ENCODE measurements around the gene GLRX5. TPM values are rescaled to one million over a fixed set of nuclear protein-coding genes. Genes with fewer than 3 reads are reported as not detected.
A peak's percentile ranks its signal among the peaks of the same experiment; 100 is the strongest.

GLRX5 gene
- total RNA-seq, 1 experiment from 2014 or later, result 72.8 TPM

DNA sequence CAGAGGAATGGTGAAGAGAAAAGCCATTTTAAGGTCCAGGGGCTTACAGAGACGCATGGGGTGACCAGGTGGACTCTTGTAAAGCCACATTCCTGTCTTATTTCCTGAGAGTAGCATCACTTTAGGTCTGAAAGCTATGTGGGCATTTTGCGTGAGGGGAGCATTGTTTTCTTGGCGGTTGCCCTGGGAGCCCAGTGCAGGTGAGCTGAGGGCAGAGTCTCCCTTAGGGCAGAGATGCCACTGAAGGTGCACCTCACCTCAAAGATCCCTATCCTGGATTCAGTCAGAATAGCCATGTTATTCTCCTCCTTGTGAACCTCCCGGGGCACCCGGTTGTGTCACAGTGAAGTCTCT lies 12.4 kb downstream of the GLRX5 start (continued):
- TF ChIP-seq AR (CRISPR knock-in tag; IDR thresholded peaks at IDR 0.05) (no peak), PRRX2 (CRISPR knock-in tag; IDR thresholded peaks at IDR 0.05) (no peak), GABPB1 (CRISPR knock-in tag; IDR thresholded peaks at IDR 0.05) (no peak), TEAD4 (CRISPR knock-in tag; IDR thresholded peaks at IDR 0.05) (no peak), ZNF317 (CRISPR knock-in tag; IDR thresholded peaks at IDR 0.05; ENCODE audit: borderline replicate concordance, low read depth) (no peak), NR3C1 (CRISPR knock-in tag; conservative IDR thresholded peaks at IDR 0.05; ENCODE audit: low read depth) (no peak), ETV6 (CRISPR knock-in tag; IDR thresholded peaks at IDR 0.05) (no peak)

DNA sequence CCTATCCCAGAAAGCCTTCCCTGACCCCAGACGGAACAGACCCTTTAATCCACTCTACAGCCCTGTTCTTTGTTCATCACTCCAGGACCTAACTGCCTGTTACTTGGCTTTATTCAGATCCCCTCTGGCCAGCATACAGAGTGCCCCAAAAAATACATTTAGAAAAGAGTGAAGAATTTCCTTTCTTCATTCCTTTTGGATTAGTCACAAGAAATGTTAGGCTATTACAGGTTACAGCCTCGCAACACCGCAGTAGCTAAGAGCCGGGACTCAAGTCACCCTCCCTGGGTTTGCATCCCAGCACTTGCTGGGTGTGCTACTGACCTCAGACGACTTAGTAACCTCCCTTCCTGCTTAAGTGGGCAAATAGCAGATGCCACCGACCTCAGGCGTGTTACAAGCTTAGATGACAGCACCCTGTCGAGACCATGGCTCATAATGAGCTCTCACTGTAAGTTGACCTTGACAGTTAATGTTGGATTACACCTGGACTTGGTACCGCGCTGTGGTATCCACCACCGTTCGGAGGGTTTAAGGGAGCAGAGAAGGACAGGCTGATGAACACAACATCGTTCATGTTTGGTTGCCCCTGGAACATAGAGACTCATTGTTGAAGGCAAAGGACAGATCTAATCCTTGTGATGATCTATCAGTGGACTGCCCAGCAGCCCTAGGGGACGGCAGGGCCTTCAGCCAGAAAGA lies 12.9 kb downstream of the GLRX5 start:
- no peak overlapping the region for H3K4me3 Mint-ChIP-seq
- DNase-seq (ENCODE audit: low spot score) (no peak), ATAC-seq (peak; percentile 78)
- H3K9me3 Mint-ChIP-seq, result peaks cover 11% of the 10 kb centered on the region
- CTCF ChIA-PET, result interaction anchor here (0.8 to 3.3 kb wide), 2 partner anchors 21 to 95 kb away, joined by 3 to 11 read pairs; no protein-coding TSS in a partner anchor
- POLR2A ChIA-PET, result no interaction called here
- H3K36me3 Mint-ChIP-seq, result peaks cover 19% of the 10 kb centered on the region
- H3K4me1 Mint-ChIP-seq, result peaks cover 16% of the 10 kb centered on the region
- no peaks in the 10 kb centered on the region for H3K27me3 Mint-ChIP-seq (ENCODE audit: low read depth)
- no peak overlapping the region for H3K27ac Mint-ChIP-seq
- no peak for TF ChIP-seq ZBTB43 (CRISPR knock-in tag; IDR thresholded peaks at IDR 0.05)
- no peak for TF ChIP-seq STAT6 (CRISPR knock-in tag; conservative IDR thresholded peaks at IDR 0.05; ENCODE audit: low read depth)
- no peak for TF ChIP-seq GTF2I (CRISPR knock-in tag; conservative IDR thresholded peaks at IDR 0.05)
- TF ChIP-seq TCF7 (CRISPR knock-in tag; IDR thresholded peaks at IDR 0.05; ENCODE audit: low read depth), result no peak
- TF ChIP-seq CREB1 (CRISPR knock-in tag; IDR thresholded peaks at IDR 0.05), result no peak
- TF ChIP-seq, protein P1, sequence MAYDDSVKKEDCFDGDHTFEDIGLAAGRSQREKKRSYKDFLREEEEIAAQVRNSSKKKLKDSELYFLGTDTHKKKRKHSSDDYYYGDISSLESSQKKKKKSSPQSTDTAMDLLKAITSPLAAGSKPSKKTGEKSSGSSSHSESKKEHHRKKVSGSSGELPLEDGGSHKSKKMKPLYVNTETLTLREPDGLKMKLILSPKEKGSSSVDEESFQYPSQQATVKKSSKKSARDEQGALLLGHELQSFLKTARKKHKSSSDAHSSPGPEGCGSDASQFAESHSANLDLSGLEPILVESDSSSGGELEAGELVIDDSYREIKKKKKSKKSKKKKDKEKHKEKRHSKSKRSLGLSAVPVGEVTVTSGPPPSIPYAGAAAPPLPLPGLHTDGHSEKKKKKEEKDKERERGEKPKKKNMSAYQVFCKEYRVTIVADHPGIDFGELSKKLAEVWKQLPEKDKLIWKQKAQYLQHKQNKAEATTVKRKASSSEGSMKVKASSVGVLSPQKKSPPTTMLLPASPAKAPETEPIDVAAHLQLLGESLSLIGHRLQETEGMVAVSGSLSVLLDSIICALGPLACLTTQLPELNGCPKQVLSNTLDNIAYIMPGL (CRISPR knock-in tag; IDR thresholded peaks at IDR 0.05), result no peak
- TF ChIP-seq SOX15 (CRISPR knock-in tag; IDR thresholded peaks at IDR 0.05), result no peak
- no peak for TF ChIP-seq PRRX2 (CRISPR knock-in tag; IDR thresholded peaks at IDR 0.05)
- TF ChIP-seq ATF2 (CRISPR knock-in tag; IDR thresholded peaks at IDR 0.05; ENCODE audit: borderline replicate concordance, low read depth), result no peak

Measured in WTC11 (cell line).